SK-N-SH treated with all-trans-retinoic acid at 6 μM for 48 hours (cell line): ENCODE measurements around the gene TAF10.

Experiments used
- ARNTL ChIP-seq: fragments of 450-650 bp; formaldehyde crosslinking; IDR thresholded peaks from 2 replicates; pipeline ENCODE4 v1.5.0; 2020; ENCODE audit warnings: low read depth, mild to moderate bottlenecking, moderate library complexity, borderline replicate concordance
- ESRRG ChIP-seq: fragments of 250-450 bp; sonication (Bioruptor Pico); IDR thresholded peaks from 2 replicates; pipeline ENCODE4 v1.6.1; 2021; ENCODE audit warnings: mild to moderate bottlenecking
- OSR1 ChIP-seq: fragments of 250-450 bp; sonication (Bioruptor Pico); IDR thresholded peaks from 2 replicates; pipeline ENCODE4 v1.8.0; 2022; ENCODE audit warnings: moderate library complexity, mild to moderate bottlenecking, inconsistent platforms
- PATZ1 ChIP-seq: fragments of 250-450 bp; sonication (Bioruptor Pico); IDR thresholded peaks from 2 replicates; pipeline ENCODE4 v1.8.0; 2020; ENCODE audit warnings: mild to moderate bottlenecking, moderate library complexity, borderline replicate concordance
- POU6F1 ChIP-seq: fragments of 250-450 bp; sonication (Bioruptor Pico); IDR thresholded peaks from 2 replicates; pipeline ENCODE4 v1.8.0; 2021; ENCODE audit warnings: low read depth, mild to moderate bottlenecking, moderate library complexity, borderline replicate concordance
- TCF4 ChIP-seq: fragments of 250-450 bp; sonication (Bioruptor Pico); IDR thresholded peaks from 2 replicates; pipeline ENCODE4 v1.8.0; 2021; ENCODE audit warnings: mild to moderate bottlenecking, moderate library complexity, borderline replicate concordance
- TSHZ2 ChIP-seq: fragments of 250-450 bp; sonication (Bioruptor Pico); IDR thresholded peaks from 2 replicates; pipeline ENCODE4 v1.5.0; 2020; ENCODE audit warnings: mild to moderate bottlenecking, moderate library complexity
- ZFP30 ChIP-seq: fragments of 450-650 bp; formaldehyde crosslinking; IDR thresholded peaks from 2 replicates; pipeline ENCODE4 v1.5.0; 2022; ENCODE audit warnings: mild to moderate bottlenecking, moderate library complexity
- ZNF70 ChIP-seq: fragments of 450-650 bp; formaldehyde crosslinking; IDR thresholded peaks from 2 replicates; pipeline ENCODE4 v1.5.0; 2020; ENCODE audit warnings: mild to moderate bottlenecking, moderate library complexity

- no peak for TF ChIP-seq ZFP30
- no peak for TF ChIP-seq OSR1 (CRISPR knock-in tag)
- no peak for TF ChIP-seq ARNTL (CRISPR knock-in tag)
- TF ChIP-seq PATZ1: no peak
- TF ChIP-seq TSHZ2 (CRISPR knock-in tag): no peak
- TF ChIP-seq ZNF70 (CRISPR knock-in tag): no peak
- no peak for TF ChIP-seq ESRRG (CRISPR knock-in tag)
- TF ChIP-seq POU6F1 (CRISPR knock-in tag): no peak
- no peak for TF ChIP-seq TCF4
Measured at GRCh38 chr11:6609502-6610015, 2.5 kb downstream of the TAF10 start.
